B cell (primary cell): ENCODE data around the gene CFAP52. TPM values are rescaled to one million over a fixed set of nuclear protein-coding genes. Genes with fewer than 3 reads are reported as not detected.

Experiments used
- ATAC-seq: fragments of 200-7000 bp; cut with Tn5 transposase; one replicate; pipeline ENCODE4 v1.10.0; 2021; ENCODE audit warnings: low read depth, mild to moderate bottlenecking, moderate number of reproducible peaks, moderate library complexity
- CTCF ChIA-PET: fragments of 350-600 bp; sonication (Branson Sonifier 250); formaldehyde crosslinking; loops from one replicate; lab custom pipeline; 2021; ENCODE audit warnings: antibody characterized with exemption, inconsistent platforms; lab: Charles Lee
- POLR2A ChIA-PET: fragments of 350-600 bp; sonication (Branson Sonifier 250); formaldehyde crosslinking; loops from one replicate; lab custom pipeline; 2021; ENCODE audit warnings: antibody characterized with exemption; lab: Charles Lee
- DNase-seq: peaks from one replicate; pipeline ENCODE4 v3.0.0; 2013
- H2AFZ ChIP-seq: 2 replicates; pipeline ENCODE4 v1.6.1; 2012; ENCODE audit warnings: mild to moderate bottlenecking, low read depth, low read length; ENCODE audit not compliant: insufficient read depth, poor library complexity, severe bottlenecking
- H3K27ac ChIP-seq, 2 donors: 1 replicate in 1 of 2; 2 replicates in 1 of 2; pipeline ENCODE4 v1.5.1; 2012 to 2013; ENCODE audit warnings: low read length in 2 of 2, mild to moderate bottlenecking in 2 of 2, moderate library complexity in 1 of 2
- H3K27me3 ChIP-seq, 4 experiments: fragments of 200-600 bp in 1 of 4; sonication (generic) in 1 of 4; replicated peaks in 1 of 4; 1 replicate in 2 of 4; 2 replicates in 2 of 4; pipeline versions ENCODE4 v1.6.1 to v1.7.0; 2013 to 2016; ENCODE audit warnings: low read length in 3 of 4, mild to moderate bottlenecking in 2 of 4, mixed read lengths in 1 of 4, moderate library complexity in 1 of 4; ENCODE audit not compliant: insufficient read depth in 4 of 4, control insufficient read depth in 3 of 4; ENCODE audit errors: control extremely low read depth in 1 of 4
- H3K36me3 ChIP-seq, 2 experiments: replicated peaks in 1 of 2; 1 replicate in 1 of 2; 2 replicates in 1 of 2; pipeline versions ENCODE4 v1.6.1 to v1.7.1; 2013; ENCODE audit warnings: low read length in 1 of 2; ENCODE audit not compliant: insufficient read depth in 2 of 2, control insufficient read depth in 1 of 2; ENCODE audit errors: control extremely low read depth in 1 of 2, extremely low read depth in 1 of 2
- H3K4me1 ChIP-seq, 2 donors: fragments of 200-600 bp in 1 of 2; sonication (generic) in 1 of 2; 1 replicate in 1 of 2; 2 replicates in 1 of 2; pipeline versions ENCODE4 v1.5.1 to v1.6.1; 2013 to 2017; ENCODE audit warnings: low read length in 2 of 2; ENCODE audit not compliant: control insufficient read depth in 2 of 2, insufficient read depth in 2 of 2
- H3K4me2 ChIP-seq: replicated peaks from 2 replicates; pipeline ENCODE3; 2012; ENCODE audit warnings: mild to moderate bottlenecking, low read depth, low read length; ENCODE audit not compliant: poor library complexity, severe bottlenecking
- H3K4me3 ChIP-seq, 5 experiments: fragments of 200-600 bp in 1 of 5; sonication (generic) in 1 of 5; 1 replicate in 3 of 5; 2 replicates in 2 of 5; pipeline versions ENCODE4 v1.5.1 to v1.7.0; 2011 to 2016; ENCODE audit warnings: low read length in 4 of 5, mild to moderate bottlenecking in 4 of 5, low read depth in 2 of 5, control low read depth in 1 of 5, moderate library complexity in 1 of 5; ENCODE audit not compliant: insufficient read depth in 1 of 5; ENCODE audit errors: control extremely low read depth in 1 of 5, extremely low read depth in 1 of 5
- H3K79me2 ChIP-seq: fragments of 200-600 bp; sonication (generic); one replicate; pipeline ENCODE4 v1.6.0; 2016; ENCODE audit warnings: low read length; ENCODE audit not compliant: control insufficient read depth, insufficient read depth
- H3K9ac ChIP-seq: fragments of 200-600 bp; sonication (generic); 2 replicates; pipeline ENCODE4 v1.6.1; 2017; ENCODE audit warnings: mild to moderate bottlenecking, low read length, moderate library complexity
- H3K9me3 ChIP-seq, 3 donors: one replicate each; pipeline versions ENCODE4 v1.6.1 to v1.7.1; 2013; ENCODE audit warnings: low read length in 2 of 3; ENCODE audit not compliant: control insufficient read depth in 2 of 3, insufficient read depth in 1 of 3; ENCODE audit errors: control extremely low read depth in 1 of 3
- H4K20me1 ChIP-seq: 2 replicates; pipeline ENCODE4 v1.6.0; 2012; ENCODE audit warnings: mild to moderate bottlenecking, low read length; ENCODE audit not compliant: insufficient read depth, control insufficient read depth, poor library complexity, severe bottlenecking
- H3K27ac Mint-ChIP-seq: one replicate; pipeline ENCODE4 v1.8.0; 2021; ENCODE audit warnings: mixed read lengths
- H3K27me3 Mint-ChIP-seq: one replicate; pipeline ENCODE4 v1.8.0; 2021; ENCODE audit warnings: mixed read lengths
- H3K4me1 Mint-ChIP-seq: one replicate; pipeline ENCODE4 v1.8.0; 2021; ENCODE audit warnings: mixed read lengths
- H3K4me3 Mint-ChIP-seq: one replicate; pipeline ENCODE4 v1.8.0; 2021; ENCODE audit warnings: mixed read lengths
- H3K9me3 Mint-ChIP-seq: one replicate; pipeline ENCODE4 v1.8.0; 2022; ENCODE audit warnings: mixed read lengths; ENCODE audit not compliant: insufficient read depth
- EZH2 ChIP-seq: IDR thresholded peaks from 2 replicates; pipeline ENCODE4 v1.6.1; 2012; ENCODE audit warnings: borderline replicate concordance, low read depth, mild to moderate bottlenecking, moderate library complexity, low read length; ENCODE audit not compliant: insufficient read depth, poor library complexity, severe bottlenecking
- WGBS: methylation state at CpG from one replicate; pipeline ENCODE4 v1.1.5; 2013; ENCODE audit warnings: missing lambda C conversion rate; ENCODE audit not compliant: insufficient coverage; 5-methylcytosine and 5-hydroxymethylcytosine counted together
- intact Hi-C: fragments of 100-400 bp; cut with micrococcal nuclease; formaldehyde crosslinking; loops from one replicate; pipeline ENCODE4 v1.10.0; 2022
- polyA minus RNA-seq: library from RNA; depleted of rRNA, polyadenylated mRNA; stranded (reverse); fragments of >200 nt; gene quantifications from 2 replicates; pipeline ENCODE4 v1.2.3, GENCODE V29; 2012
- polyA plus RNA-seq: library from polyadenylated mRNA; depleted of rRNA; stranded (reverse); fragments of >200 nt; gene quantifications from 2 replicates; pipeline ENCODE4 v1.2.3, GENCODE V29; 2012
- total RNA-seq, 2 donors: library from RNA; stranded (reverse); fragments of 120-200 nt in 1 of 2; gene quantifications; 1 replicate in 1 of 2; 2 replicates in 1 of 2; pipeline versions ENCODE4 v1.2.3 to v1.2.4, GENCODE V29; 2013 to 2022
- TF ChIP-seq, protein P1 (sequence below): fragments of 200-600 bp; IDR thresholded peaks from one replicate; pipeline ENCODE4 v1.8.0; 2022; ENCODE audit warnings: antibody characterized with exemption, mild to moderate bottlenecking

CFAP52 gene, protein sequence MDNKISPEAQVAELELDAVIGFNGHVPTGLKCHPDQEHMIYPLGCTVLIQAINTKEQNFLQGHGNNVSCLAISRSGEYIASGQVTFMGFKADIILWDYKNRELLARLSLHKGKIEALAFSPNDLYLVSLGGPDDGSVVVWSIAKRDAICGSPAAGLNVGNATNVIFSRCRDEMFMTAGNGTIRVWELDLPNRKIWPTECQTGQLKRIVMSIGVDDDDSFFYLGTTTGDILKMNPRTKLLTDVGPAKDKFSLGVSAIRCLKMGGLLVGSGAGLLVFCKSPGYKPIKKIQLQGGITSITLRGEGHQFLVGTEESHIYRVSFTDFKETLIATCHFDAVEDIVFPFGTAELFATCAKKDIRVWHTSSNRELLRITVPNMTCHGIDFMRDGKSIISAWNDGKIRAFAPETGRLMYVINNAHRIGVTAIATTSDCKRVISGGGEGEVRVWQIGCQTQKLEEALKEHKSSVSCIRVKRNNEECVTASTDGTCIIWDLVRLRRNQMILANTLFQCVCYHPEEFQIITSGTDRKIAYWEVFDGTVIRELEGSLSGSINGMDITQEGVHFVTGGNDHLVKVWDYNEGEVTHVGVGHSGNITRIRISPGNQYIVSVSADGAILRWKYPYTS
- not detected in 2 replicates for total RNA-seq
- total RNA-seq (2013): not detected
- polyA plus RNA-seq: not detected in 2 replicates
- polyA minus RNA-seq: not detected in 2 replicates

DNA sequence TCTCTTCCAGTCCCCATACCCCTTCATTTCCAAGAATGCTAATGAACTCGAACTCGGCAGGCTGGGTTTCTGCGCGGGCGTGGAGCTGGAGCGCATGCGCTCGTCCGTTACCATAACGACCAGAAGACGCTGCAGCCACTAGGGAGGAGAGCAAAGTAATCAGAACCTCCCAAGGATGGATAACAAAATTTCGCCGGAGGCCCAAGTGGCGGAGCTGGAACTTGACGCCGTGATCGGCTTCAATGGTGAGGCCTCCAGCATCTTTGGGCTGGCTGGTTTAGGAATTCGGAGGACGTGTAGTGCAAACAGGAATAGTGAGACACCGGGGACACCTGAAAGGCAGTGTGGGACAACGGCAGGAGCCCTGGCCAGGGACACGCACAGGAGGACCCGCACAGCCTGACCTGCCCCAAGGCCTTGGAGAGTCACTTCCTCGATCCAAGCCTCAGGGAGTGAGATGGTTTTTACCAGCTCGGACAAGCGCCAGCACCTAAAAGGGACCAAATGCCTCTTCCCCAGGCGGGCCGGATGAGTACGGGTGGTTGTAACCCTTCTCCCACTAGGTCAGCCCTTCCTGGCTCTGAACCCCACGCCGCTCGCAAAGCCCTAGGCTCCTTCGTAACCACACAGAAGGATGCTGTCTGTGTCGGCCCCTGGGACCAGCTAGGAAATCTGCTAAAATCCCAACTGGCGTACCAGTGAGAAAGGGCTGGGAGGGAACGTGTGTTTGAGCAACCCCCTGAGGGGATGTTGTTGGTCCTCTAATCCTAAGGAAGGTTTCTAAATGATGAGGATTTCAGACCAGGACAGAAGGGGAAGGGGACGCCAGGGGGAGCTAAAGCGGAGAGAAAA is at the start of gene CFAP52:
CFAP52 (plus strand) TSS at position 122 of the 852 bp plus-strand sequence; CDS start at position 176, 54 bp downstream.
- H3K79me2 ChIP-seq: peaks cover 26% of the 10 kb centered on the region
- H3K36me3 ChIP-seq: no peaks in the 10 kb centered on the region
- ATAC-seq (peak; percentile 53), DNase-seq (peak; percentile 85)
- peaks cover 21% of the 10 kb centered on the region for H3K4me1 Mint-ChIP-seq
- intact Hi-C loops: loop anchor here (5.0 to 10.0 kb wide), 3 partner anchors 178 to 1031 kb away; partner anchors contain the start of gene MYH10
- peak within 1 kb of the TSS; percentile 18 to 72 for H3K27ac ChIP-seq
- ChIA-PET POLR2A (no interaction called here), CTCF (interaction anchor here (0.5 to 2.4 kb wide), 10 partner anchors 9 to 650 kb away, joined by 3 to 12 read pairs (median 3); no protein-coding TSS in a partner anchor)
- H3K9me3 ChIP-seq: no peaks in the 10 kb centered on the region
- peak within 1 kb of the TSS; percentile 96 for H2AFZ ChIP-seq
- no peak for TF ChIP-seq EZH2
- TF ChIP-seq, protein P1, sequence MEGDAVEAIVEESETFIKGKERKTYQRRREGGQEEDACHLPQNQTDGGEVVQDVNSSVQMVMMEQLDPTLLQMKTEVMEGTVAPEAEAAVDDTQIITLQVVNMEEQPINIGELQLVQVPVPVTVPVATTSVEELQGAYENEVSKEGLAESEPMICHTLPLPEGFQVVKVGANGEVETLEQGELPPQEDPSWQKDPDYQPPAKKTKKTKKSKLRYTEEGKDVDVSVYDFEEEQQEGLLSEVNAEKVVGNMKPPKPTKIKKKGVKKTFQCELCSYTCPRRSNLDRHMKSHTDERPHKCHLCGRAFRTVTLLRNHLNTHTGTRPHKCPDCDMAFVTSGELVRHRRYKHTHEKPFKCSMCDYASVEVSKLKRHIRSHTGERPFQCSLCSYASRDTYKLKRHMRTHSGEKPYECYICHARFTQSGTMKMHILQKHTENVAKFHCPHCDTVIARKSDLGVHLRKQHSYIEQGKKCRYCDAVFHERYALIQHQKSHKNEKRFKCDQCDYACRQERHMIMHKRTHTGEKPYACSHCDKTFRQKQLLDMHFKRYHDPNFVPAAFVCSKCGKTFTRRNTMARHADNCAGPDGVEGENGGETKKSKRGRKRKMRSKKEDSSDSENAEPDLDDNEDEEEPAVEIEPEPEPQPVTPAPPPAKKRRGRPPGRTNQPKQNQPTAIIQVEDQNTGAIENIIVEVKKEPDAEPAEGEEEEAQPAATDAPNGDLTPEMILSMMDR: peak; percentile 77
- H3K4me3 ChIP-seq: peak within 1 kb of the TSS; percentile 67 to 97 (median 82)
- H3K4me2 ChIP-seq: peak within 1 kb of the TSS; percentile 80
- no peaks in the 10 kb centered on the region for H3K27me3 ChIP-seq
- no peaks in the 10 kb centered on the region for H3K27me3 Mint-ChIP-seq
- peak within 1 kb of the TSS; percentile 99 for H3K4me3 Mint-ChIP-seq
- WGBS: 3% methylated on average over 37 of the region's 38 CpGs
- peak within 1 kb of the TSS; percentile 97 for H3K27ac Mint-ChIP-seq
- H4K20me1 ChIP-seq: no peaks in the 10 kb centered on the region
- H3K9me3 Mint-ChIP-seq: no peaks in the 10 kb centered on the region
- H3K9ac ChIP-seq: peak within 1 kb of the TSS; percentile 73
- peaks cover 12 to 19% of the 10 kb centered on the region in 2 donors for H3K4me1 ChIP-seq
